Esophagus muscularis mucosa (tissue), 4 donors: Measurements from ENCODE around the gene GRIN3A. TPM values are rescaled to one million over a fixed set of nuclear protein-coding genes. Genes with fewer than 3 reads are reported as not detected.

ENCODE experiments used
- DNase-seq: peaks from one replicate; pipeline ENCODE4 v3.0.0-alpha.2; 2017; ENCODE audit errors: extremely low spot score
- H3K27ac ChIP-seq, 4 donors: fragments of 200-600 bp; sonication (generic); replicated peaks in 1 of 4; 1 replicate in 3 of 4; 2 replicates in 1 of 4; pipeline ENCODE4 v1.5.1; 2016 to 2019; ENCODE audit warnings: mild to moderate bottlenecking in 1 of 4
- H3K27me3 ChIP-seq, 4 donors: fragments of 200-600 bp; sonication (generic); one replicate each; pipeline versions ENCODE4 v1.5.1 to v1.6.0; 2016 to 2019
- H3K36me3 ChIP-seq, 4 donors: fragments of 200-600 bp; sonication (generic); one replicate each; pipeline ENCODE4 v1.5.1; 2016 to 2019
- H3K4me1 ChIP-seq, 4 donors: fragments of 200-600 bp; sonication (generic); one replicate each; pipeline ENCODE4 v1.5.1; 2016 to 2019
- H3K4me3 ChIP-seq, 4 donors: fragments of 200-600 bp; sonication (generic); 1 replicate in 2 of 4; 2 replicates in 2 of 4; pipeline ENCODE4 v1.5.1; 2016 to 2019; ENCODE audit warnings: mild to moderate bottlenecking in 4 of 4, moderate library complexity in 1 of 4
- H3K9me3 ChIP-seq, 4 donors: fragments of 200-600 bp; sonication (generic); 1 replicate in 3 of 4; 2 replicates in 1 of 4; pipeline ENCODE4 v1.5.1; 2016 to 2019
- CTCF ChIP-seq, 3 experiments: fragments of 200-600 bp in 2 of 3; fragments of 450-650 bp in 1 of 3; sonication (generic) in 2 of 3; IDR thresholded peaks; one replicate each; pipeline ENCODE4 v1.5.1; 2017 to 2019; ENCODE audit warnings: antibody characterized with exemption in 3 of 3, mild to moderate bottlenecking in 2 of 3, moderate library complexity in 1 of 3
- EP300 ChIP-seq: sonication (generic); formaldehyde crosslinking; IDR thresholded peaks from one replicate; pipeline ENCODE4 v1.6.1; 2017; ENCODE audit warnings: antibody characterized with exemption
- POLR2A ChIP-seq: fragments of 450-650 bp; IDR thresholded peaks from one replicate; pipeline ENCODE4 v1.6.1; 2017; ENCODE audit warnings: antibody characterized with exemption, moderate library complexity, mild to moderate bottlenecking, low read depth
- POLR2AphosphoS5 ChIP-seq, 2 donors: sonication (generic); formaldehyde crosslinking; IDR thresholded peaks; one replicate each; pipeline ENCODE4 v1.6.1; 2017; ENCODE audit warnings: antibody characterized with exemption in 2 of 2
- WGBS: methylation state at CpG from one replicate; pipeline ENCODE4 v1.1.5; 2018; 5-methylcytosine and 5-hydroxymethylcytosine counted together
- intact Hi-C: fragments of 100-400 bp; cut with DNase I; formaldehyde crosslinking; loops from one replicate; pipeline ENCODE4 v1.15.1; 2023
- total RNA-seq, 4 donors: library from RNA; depleted of rRNA; stranded (reverse); fragments of >200 nt; gene quantifications; one replicate each; pipeline versions ENCODE4 v1.1.0 to v1.2.1, GENCODE V29; 2016

The GRIN3A gene
- total RNA-seq, 4 donors from 2014 or later, result under 0.01 to 0.58 (median 0.37) TPM

GRCh38 chr9:101635473-101635872, 103.0 kb downstream of the GRIN3A start:
- WGBS, result 96% methylated on average over 1 of the region's 1 CpG
- Histone ChIP-seq H3K9me3 (no peaks in the 10 kb centered on the region), H3K27me3 (no peaks in the 10 kb centered on the region), H3K4me3 (no peak overlapping the region), H3K27ac (no peak overlapping the region), H3K36me3 (no peaks in the 10 kb centered on the region), H3K4me1 (peaks cover 0 to 12% (median 5%) of the 10 kb centered on the region in 4 donors)
- DNase-seq, result no peak
- intact Hi-C loops, result no loop called here
- no peak for TF ChIP-seq CTCF (IDR thresholded peaks at IDR 0.05)

- Histone ChIP-seq H3K4me3 (no peak overlapping the region), H3K9me3 (no peaks in the 10 kb centered on the region), H3K36me3 (no peaks in the 10 kb centered on the region), H3K27me3 (no peaks in the 10 kb centered on the region), H3K27ac (no peak overlapping the region), H3K4me1 (peaks cover 0 to 9% (median 4%) of the 10 kb centered on the region in 4 donors)
- DNase-seq, result no peak
- TF ChIP-seq POLR2A, result no peak
- TF ChIP-seq POLR2AphosphoS5 (IDR thresholded peaks at IDR 0.05), result no peak
- no peak for TF ChIP-seq CTCF (IDR thresholded peaks at IDR 0.05)
- TF ChIP-seq EP300, result no peak
- intact Hi-C loops, result no loop called here
- 63% methylated on average over 4 of the region's 4 CpGs for WGBS
Measured at GRCh38 chr9:101634741-101635409, 103.6 kb downstream of the GRIN3A start.

- no peak for DNase-seq
- Histone ChIP-seq H3K27ac (no peak overlapping the region), H3K4me1 (no peaks in the 10 kb centered on the region), H3K9me3 (no peaks in the 10 kb centered on the region), H3K4me3 (no peak overlapping the region), H3K36me3 (no peaks in the 10 kb centered on the region), H3K27me3 (no peaks in the 10 kb centered on the region)
- no peak for TF ChIP-seq EP300
- TF ChIP-seq CTCF (IDR thresholded peaks at IDR 0.05), result no peak
- no peak for TF ChIP-seq POLR2A
- no peak for TF ChIP-seq POLR2AphosphoS5 (IDR thresholded peaks at IDR 0.05)
- intact Hi-C loops, result no loop called here
- WGBS, result 77% methylated on average over 1 of the region's 1 CpG
Measured at GRCh38 chr9:101632611-101633010, 105.8 kb downstream of the GRIN3A start.

GRCh38 chr9:101631892-101632291, 106.6 kb downstream of the GRIN3A start:
- Histone ChIP-seq H3K4me3 (no peak overlapping the region), H3K27me3 (no peaks in the 10 kb centered on the region)
- WGBS, result 46% methylated on average over 2 of the region's 2 CpGs

More at GRCh38 chr9:101631892-101632291, 106.6 kb downstream of the GRIN3A start:
- H3K36me3 ChIP-seq, result no peaks in the 10 kb centered on the region
- no peak overlapping the region for H3K27ac ChIP-seq
- no peaks in the 10 kb centered on the region for H3K4me1 ChIP-seq
- no peaks in the 10 kb centered on the region for H3K9me3 ChIP-seq
- no peak for DNase-seq
- TF ChIP-seq POLR2AphosphoS5 (IDR thresholded peaks at IDR 0.05), result no peak
- no peak for TF ChIP-seq EP300
- no peak for TF ChIP-seq POLR2A
- TF ChIP-seq CTCF (IDR thresholded peaks at IDR 0.05), result no peak
- intact Hi-C loops, result no loop called here
